HG03469 (cell line): ENCODE measurements around the gene MAMLD1.

Source experiments
- ATAC-seq: cut with Tn5 transposase; IDR thresholded peaks from one replicate; pipeline ENCODE4 v1.9.1; 2021; ENCODE audit warnings: mild to moderate bottlenecking, moderate library complexity, moderate number of reproducible peaks; ENCODE audit not compliant: unreplicated experiment

The MAMLD1 gene

GRCh38 chrX:150558424-150558823, 195.3 kb downstream of the MAMLD1 start:
- no peak for ATAC-seq
